Parathyroid adenoma (tissue), 2 donors: ENCODE measurements around the gene ACOX3.

ENCODE experiments used
- H2AFZ ChIP-seq: fragments of 300-600 bp; sonication (generic); one replicate; pipeline ENCODE4 v1.7.0; 2017; ENCODE audit warnings: antibody characterized with exemption, mild to moderate bottlenecking
- H3K27ac ChIP-seq: fragments of 300-600 bp; sonication (generic); one replicate; pipeline ENCODE4 v1.7.0; 2017
- H3K27me3 ChIP-seq: fragments of 300-600 bp; sonication (generic); one replicate; pipeline ENCODE4 v1.7.0; 2017; ENCODE audit warnings: low read length; ENCODE audit not compliant: control insufficient read depth, insufficient read depth
- H3K36me3 ChIP-seq: fragments of 300-600 bp; sonication (generic); one replicate; pipeline ENCODE4 v1.7.0; 2017; ENCODE audit warnings: low read length; ENCODE audit not compliant: control insufficient read depth, insufficient read depth
- H3K4me1 ChIP-seq: fragments of 300-600 bp; sonication (generic); one replicate; pipeline ENCODE4 v1.7.0; 2017; ENCODE audit warnings: control low read depth
- H3K4me2 ChIP-seq: fragments of 300-600 bp; sonication (generic); one replicate; pipeline ENCODE4 v1.7.0; 2017; ENCODE audit warnings: low read length
- H3K4me3 ChIP-seq: fragments of 300-600 bp; sonication (generic); one replicate; pipeline ENCODE4 v1.7.0; 2017; ENCODE audit warnings: low read depth, low read length
- H3K79me2 ChIP-seq: fragments of 300-600 bp; sonication (generic); one replicate; pipeline ENCODE4 v1.7.0; 2017; ENCODE audit warnings: control low read depth
- H3K9ac ChIP-seq: fragments of 300-600 bp; sonication (generic); one replicate; pipeline ENCODE4 v1.7.0; 2017; ENCODE audit warnings: mild to moderate bottlenecking
- H3K9me3 ChIP-seq: fragments of 300-600 bp; sonication (generic); one replicate; pipeline ENCODE4 v1.7.0; 2017; ENCODE audit warnings: low read length; ENCODE audit not compliant: control insufficient read depth
- TF ChIP-seq, protein P1 (sequence below): fragments of 300-600 bp; sonication (generic); IDR thresholded peaks from one replicate; pipeline ENCODE4 v1.7.0; 2017; ENCODE audit warnings: antibody characterized with exemption, mild to moderate bottlenecking
- donor health status: primary hyperparathyroidism.

ACOX3 gene

DNA sequence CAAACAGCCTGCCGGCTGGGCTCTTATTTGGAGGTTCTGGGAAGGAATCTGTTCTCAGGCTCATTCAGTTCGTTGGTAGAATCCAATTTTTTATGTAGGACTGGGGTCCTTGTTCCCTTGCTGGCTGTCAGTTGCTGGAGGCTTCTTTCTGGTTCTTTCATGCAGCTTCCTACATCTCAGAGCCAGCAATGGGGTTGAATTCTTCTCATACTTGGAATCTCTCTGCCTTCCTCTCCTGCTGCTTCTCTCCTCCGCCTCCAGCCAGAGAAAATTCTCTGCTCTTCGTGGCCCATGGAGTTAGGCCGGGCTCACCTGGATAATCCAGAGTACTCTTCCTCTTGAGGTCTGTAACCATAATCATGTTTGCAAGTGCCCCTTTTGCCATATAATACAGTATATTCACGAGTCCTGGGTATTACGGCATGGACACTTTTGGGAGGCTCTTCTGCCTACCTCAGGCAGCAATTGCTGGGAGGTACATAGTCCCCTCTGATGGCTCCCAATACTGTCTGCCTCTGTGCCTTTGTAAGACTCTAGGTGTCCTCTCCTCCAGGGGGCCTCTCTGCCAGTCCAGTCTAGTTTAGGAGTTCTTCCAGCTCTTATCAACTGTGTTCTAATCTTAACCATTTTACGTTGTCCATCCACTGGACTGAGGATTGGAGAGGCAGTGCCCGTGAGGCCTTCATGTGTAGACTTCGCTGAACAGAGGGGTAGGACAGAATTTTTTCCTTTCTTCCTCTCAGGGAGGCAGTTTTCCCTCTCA lies 2.3 kb upstream of the ACOX3 start:
- Histone ChIP-seq H3K4me3 (no peak overlapping the region), H3K4me1 (peaks cover 4% of the 10 kb centered on the region), H3K36me3 (no peaks in the 10 kb centered on the region), H2AFZ (no peak overlapping the region), H3K79me2 (peaks cover 18% of the 10 kb centered on the region), H3K9me3 (no peaks in the 10 kb centered on the region), H3K27me3 (no peaks in the 10 kb centered on the region), H3K27ac (no peak overlapping the region), H3K4me2 (no peak overlapping the region), H3K9ac (no peak overlapping the region)
- TF ChIP-seq, protein P1, sequence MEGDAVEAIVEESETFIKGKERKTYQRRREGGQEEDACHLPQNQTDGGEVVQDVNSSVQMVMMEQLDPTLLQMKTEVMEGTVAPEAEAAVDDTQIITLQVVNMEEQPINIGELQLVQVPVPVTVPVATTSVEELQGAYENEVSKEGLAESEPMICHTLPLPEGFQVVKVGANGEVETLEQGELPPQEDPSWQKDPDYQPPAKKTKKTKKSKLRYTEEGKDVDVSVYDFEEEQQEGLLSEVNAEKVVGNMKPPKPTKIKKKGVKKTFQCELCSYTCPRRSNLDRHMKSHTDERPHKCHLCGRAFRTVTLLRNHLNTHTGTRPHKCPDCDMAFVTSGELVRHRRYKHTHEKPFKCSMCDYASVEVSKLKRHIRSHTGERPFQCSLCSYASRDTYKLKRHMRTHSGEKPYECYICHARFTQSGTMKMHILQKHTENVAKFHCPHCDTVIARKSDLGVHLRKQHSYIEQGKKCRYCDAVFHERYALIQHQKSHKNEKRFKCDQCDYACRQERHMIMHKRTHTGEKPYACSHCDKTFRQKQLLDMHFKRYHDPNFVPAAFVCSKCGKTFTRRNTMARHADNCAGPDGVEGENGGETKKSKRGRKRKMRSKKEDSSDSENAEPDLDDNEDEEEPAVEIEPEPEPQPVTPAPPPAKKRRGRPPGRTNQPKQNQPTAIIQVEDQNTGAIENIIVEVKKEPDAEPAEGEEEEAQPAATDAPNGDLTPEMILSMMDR: no peak

DNA sequence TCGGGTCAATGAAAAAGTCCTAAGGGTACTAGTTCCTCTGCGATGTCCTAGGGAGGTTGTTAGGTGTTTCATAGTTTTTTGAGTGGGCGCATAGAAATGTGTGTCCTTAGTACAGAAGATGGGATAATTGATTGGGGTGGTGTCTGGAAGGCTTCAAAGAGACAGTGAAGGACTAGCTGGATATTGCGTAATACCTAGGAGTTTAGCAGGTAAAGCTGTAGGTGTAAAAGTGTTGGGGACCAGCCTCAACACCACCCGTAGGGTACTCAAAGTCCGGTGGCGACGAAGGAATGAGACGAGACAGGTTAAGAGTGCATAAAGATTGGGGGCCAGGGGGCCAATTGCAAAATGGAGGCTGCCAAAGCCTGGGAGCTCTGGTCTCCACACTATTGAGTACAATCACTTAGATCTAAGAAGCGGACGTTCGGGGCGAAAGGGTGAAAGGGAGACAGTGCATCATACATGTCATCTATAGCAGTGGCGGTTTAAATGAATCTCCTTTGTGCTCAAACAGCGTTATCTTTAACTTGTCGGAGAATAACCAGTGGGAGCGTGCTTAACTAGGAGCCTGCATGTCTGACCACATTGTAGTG lies 1.1 kb upstream of the ACOX3 start:
- Histone ChIP-seq H3K4me1 (peaks cover 4% of the 10 kb centered on the region), H3K9me3 (no peaks in the 10 kb centered on the region), H3K79me2 (peaks cover 18% of the 10 kb centered on the region), H3K4me2 (peak overlapping the region; percentile 99), H3K27me3 (no peaks in the 10 kb centered on the region), H2AFZ (no peak overlapping the region), H3K27ac (no peak overlapping the region), H3K36me3 (no peaks in the 10 kb centered on the region), H3K9ac (no peak overlapping the region), H3K4me3 (peak overlapping the region; percentile 99)
- TF ChIP-seq, protein P1: no peak

DNA sequence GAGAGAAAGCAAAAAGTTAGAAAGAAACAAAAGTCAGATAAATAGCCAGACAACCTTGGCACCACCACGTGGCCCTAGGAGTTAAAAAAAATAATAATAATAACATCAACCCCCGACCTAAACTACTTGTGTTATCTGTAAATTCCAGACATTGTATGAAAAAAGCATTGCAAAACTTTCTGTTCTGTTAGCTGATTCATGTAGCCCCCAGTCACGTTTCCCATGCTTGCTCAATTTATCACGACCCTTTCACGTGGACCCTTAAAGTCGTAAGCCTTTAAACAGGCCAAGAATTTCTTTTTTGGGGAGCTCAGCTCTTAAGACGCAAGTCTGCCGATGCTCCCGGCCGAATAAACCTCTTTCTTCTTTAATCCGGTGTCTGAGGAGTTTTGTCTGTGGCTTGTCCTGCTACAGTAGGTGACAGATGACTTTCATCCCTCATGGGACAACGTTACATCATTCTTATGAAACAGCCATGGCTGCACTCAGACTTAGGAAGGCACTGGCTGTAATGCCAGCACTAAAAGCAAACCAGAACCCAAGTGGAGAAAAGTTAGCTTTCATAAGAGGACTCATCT lies 520 bp downstream of the ACOX3 start:
- Histone ChIP-seq H3K9ac (peak overlapping the region; percentile 37), H3K9me3 (no peaks in the 10 kb centered on the region), H3K4me2 (peak overlapping the region; percentile 99), H3K27me3 (no peaks in the 10 kb centered on the region), H2AFZ (peak overlapping the region; percentile 91), H3K27ac (peak overlapping the region; percentile 92), H3K4me3 (peak overlapping the region; percentile 99), H3K79me2 (peaks cover 18% of the 10 kb centered on the region), H3K36me3 (no peaks in the 10 kb centered on the region), H3K4me1 (peaks cover 4% of the 10 kb centered on the region)
- TF ChIP-seq, protein P1: no peak

DNA sequence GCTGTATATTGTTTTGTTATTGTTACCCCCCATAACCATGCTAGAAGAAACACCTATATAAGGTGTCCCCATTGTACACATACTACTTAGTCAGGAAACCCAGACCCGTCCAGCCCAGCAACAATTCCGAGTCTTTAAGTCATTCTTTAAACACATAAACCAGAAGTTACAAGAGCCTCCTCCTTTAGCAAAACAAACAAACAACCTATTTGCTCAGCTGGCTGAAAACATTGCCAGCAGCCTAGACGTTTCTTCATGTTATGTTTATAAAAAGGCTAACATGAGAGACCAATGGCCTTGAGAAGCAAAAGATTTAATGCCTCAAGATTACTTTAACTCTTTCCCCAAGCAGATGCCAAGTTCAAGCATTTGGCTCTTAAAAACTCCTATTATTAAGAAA lies 1.4 kb downstream of the ACOX3 start:
- Histone ChIP-seq H3K4me2 (no peak overlapping the region), H3K27me3 (no peaks in the 10 kb centered on the region), H3K9ac (no peak overlapping the region), H3K27ac (no peak overlapping the region), H3K4me1 (peaks cover 4% of the 10 kb centered on the region), H3K9me3 (no peaks in the 10 kb centered on the region), H3K36me3 (no peaks in the 10 kb centered on the region), H3K79me2 (peaks cover 18% of the 10 kb centered on the region), H3K4me3 (no peak overlapping the region), H2AFZ (no peak overlapping the region)
- TF ChIP-seq, protein P1: no peak
